IMR-90 (cell line): ENCODE data around the gene DTNA. TPM values are rescaled to one million over a fixed set of nuclear protein-coding genes. Genes with fewer than 3 reads are reported as not detected.

ENCODE experiments used
- ATAC-seq: fragments of 200-7000 bp; cut with Tn5 transposase; 2 replicates; pipeline ENCODE4 v1.9.1; 2020; ENCODE audit warnings: low read depth, mild to moderate bottlenecking, moderate library complexity
- BruUV-seq: library from RNA; stranded (reverse); fragments of 400-500 nt; replicated peaks from 2 replicates; lab custom pipeline; 2021; lab: Mats Ljungman, UMichigan
- CTCF ChIA-PET: fragments of 300-600 bp; formaldehyde crosslinking; extraction: SDS; loops from one replicate; lab custom pipeline; 2021; ENCODE audit warnings: antibody characterized with exemption; lab: Yijun Ruan, JAX
- POLR2A ChIA-PET: fragments of 300-600 bp; sonication (Branson Sonifier 250); formaldehyde crosslinking; loops from one replicate; lab custom pipeline; 2022; ENCODE audit warnings: antibody characterized with exemption; ENCODE audit not compliant: unreplicated experiment; lab: Charles Lee
- DNase-seq: peaks from one replicate; pipeline ENCODE4 v3.0.0; 2013
- H2AFZ ChIP-seq: replicated peaks from 2 replicates; pipeline ENCODE3; 2013; ENCODE audit warnings: low read length, mild to moderate bottlenecking; ENCODE audit not compliant: poor library complexity
- H2AK5ac ChIP-seq: 2 replicates; pipeline ENCODE4 v1.6.1; 2013; ENCODE audit warnings: low read depth, low read length, inconsistent platforms
- H2AK9ac ChIP-seq: replicated peaks from 2 replicates; pipeline ENCODE3; 2013; ENCODE audit warnings: mild to moderate bottlenecking, low read depth, low read length, moderate library complexity; ENCODE audit not compliant: poor library complexity
- H2BK120ac ChIP-seq: 2 replicates; pipeline ENCODE4 v1.6.1; 2013; ENCODE audit warnings: low read depth, low read length, inconsistent platforms
- H2BK15ac ChIP-seq: 3 replicates; pipeline ENCODE4 v1.6.1; 2013; ENCODE audit warnings: low read depth, low read length, inconsistent platforms
- H2BK20ac ChIP-seq: 2 replicates; pipeline ENCODE4 v1.6.1; 2013; ENCODE audit warnings: low read depth, mild to moderate bottlenecking, inconsistent platforms, low read length, moderate library complexity
- H2BK5ac ChIP-seq: 2 replicates; pipeline ENCODE4 v1.6.1; 2013; ENCODE audit warnings: mild to moderate bottlenecking, low read depth, low read length, inconsistent platforms; ENCODE audit not compliant: poor library complexity, severe bottlenecking
- H3K14ac ChIP-seq: replicated peaks from 2 replicates; pipeline ENCODE4 v1.6.1; 2013; ENCODE audit warnings: low read depth, low read length, inconsistent platforms
- H3K18ac ChIP-seq: 2 replicates; pipeline ENCODE4 v1.6.1; 2013; ENCODE audit warnings: low read depth, low read length, control low read depth
- H3K23ac ChIP-seq: 2 replicates; pipeline ENCODE4 v1.6.1; 2013; ENCODE audit warnings: low read depth, low read length, inconsistent platforms
- H3K27ac ChIP-seq: 2 replicates; pipeline ENCODE4 v1.5.1; 2013; ENCODE audit warnings: mild to moderate bottlenecking, control low read depth, low read length; ENCODE audit not compliant: insufficient read depth
- H3K27me3 ChIP-seq: 2 replicates; pipeline ENCODE4 v1.6.1; 2013; ENCODE audit warnings: low read length; ENCODE audit not compliant: control insufficient read depth, insufficient read depth
- H3K36me3 ChIP-seq: 2 replicates; pipeline ENCODE4 v1.6.1; 2013; ENCODE audit warnings: low read length, mixed read lengths; ENCODE audit not compliant: control insufficient read depth, insufficient read depth
- H3K4ac ChIP-seq: 2 replicates; pipeline ENCODE4 v1.6.1; 2013; ENCODE audit warnings: low read depth, low read length, inconsistent platforms
- H3K4me1 ChIP-seq: 2 replicates; pipeline ENCODE4 v1.6.1; 2013; ENCODE audit warnings: low read length, mixed read lengths; ENCODE audit not compliant: control insufficient read depth, insufficient read depth
- H3K4me2 ChIP-seq: 2 replicates; pipeline ENCODE4 v1.6.1; 2013; ENCODE audit warnings: low read depth, mild to moderate bottlenecking, control low read depth, low read length, moderate library complexity
- H3K4me3 ChIP-seq: 2 replicates; pipeline ENCODE4 v1.5.1; 2013; ENCODE audit warnings: low read depth, mild to moderate bottlenecking, control low read depth, low read length, moderate library complexity; ENCODE audit not compliant: insufficient read depth
- H3K56ac ChIP-seq: 2 replicates; pipeline ENCODE4 v1.6.1; 2013; ENCODE audit warnings: low read length, inconsistent platforms; ENCODE audit not compliant: insufficient read depth; ENCODE audit errors: extremely low read depth
- H3K79me1 ChIP-seq, 2 experiments: 2 replicates each; pipeline ENCODE4 v1.6.1; 2013; ENCODE audit warnings: low read length in 2 of 2, inconsistent platforms in 1 of 2, low read depth in 1 of 2
- H3K9ac ChIP-seq: 2 replicates; pipeline ENCODE4 v1.6.1; 2013; ENCODE audit warnings: low read depth, low read length, control low read depth
- H3K9me1 ChIP-seq: 2 replicates; pipeline ENCODE4 v1.6.1; 2013; ENCODE audit warnings: low read length, inconsistent platforms; ENCODE audit not compliant: insufficient read depth
- H3K9me3 ChIP-seq: 2 replicates; pipeline ENCODE4 v1.6.1; 2013; ENCODE audit warnings: low read length; ENCODE audit not compliant: control insufficient read depth, insufficient read depth
- H4K20me1 ChIP-seq: 2 replicates; pipeline ENCODE4 v1.6.1; 2013; ENCODE audit warnings: low read length, inconsistent platforms; ENCODE audit not compliant: insufficient read depth
- H4K5ac ChIP-seq: 2 replicates; pipeline ENCODE4 v1.6.1; 2013; ENCODE audit warnings: mild to moderate bottlenecking, low read depth, low read length, control low read depth
- H4K8ac ChIP-seq, 2 experiments: 2 replicates each; pipeline ENCODE4 v1.6.1; 2013; ENCODE audit warnings: low read depth in 2 of 2, low read length in 2 of 2, control low read depth in 1 of 2, inconsistent platforms in 1 of 2
- H4K91ac ChIP-seq: 2 replicates; pipeline ENCODE4 v1.6.1; 2013; ENCODE audit warnings: low read depth, low read length, inconsistent platforms; ENCODE audit not compliant: insufficient read depth
- CTCF ChIP-seq: conservative IDR thresholded peaks from 2 replicates; pipeline ENCODE4 v1.5.1; 2012; ENCODE audit warnings: mild to moderate bottlenecking, low read depth, low read length, improper control_type of control experiment
- FOS ChIP-seq: fragments of 150-350 bp; IDR thresholded peaks from 2 replicates; pipeline ENCODE4 v1.6.1; 2016; ENCODE audit warnings: low read depth, low read length
- RAD21 ChIP-seq: IDR thresholded peaks from 2 replicates; pipeline ENCODE4 v1.6.1; 2012; ENCODE audit warnings: low read length, improper control_type of control experiment
- SMC3 ChIP-seq: fragments of 150-350 bp; IDR thresholded peaks from 2 replicates; pipeline ENCODE4 v1.6.1; 2016; ENCODE audit warnings: low read depth, mild to moderate bottlenecking, antibody characterized with exemption, low read length, moderate library complexity
- USF2 ChIP-seq: fragments of 150-350 bp; IDR thresholded peaks from 2 replicates; pipeline ENCODE4 v1.6.1; 2017; ENCODE audit warnings: mild to moderate bottlenecking, antibody characterized with exemption, low read length, low read depth
- WGBS, 2 experiments: methylation state at CpG; one replicate each; pipeline versions ENCODE4 v1.1.5 to v1.1.7; 2013; ENCODE audit warnings: missing lambda C conversion rate in 2 of 2; ENCODE audit not compliant: insufficient read length in 1 of 2; ENCODE audit errors: extremely low coverage in 2 of 2; 5-methylcytosine and 5-hydroxymethylcytosine counted together
- dilution Hi-C: fragments of 300-500 bp; cut with HindIII; formaldehyde crosslinking; loops from one replicate; pipeline ENCODE4 v1.14.3; 2018; ENCODE audit warnings: low sequenced_read_pairs; ENCODE audit not compliant: unreplicated experiment
- in situ Hi-C: fragments of 300-500 bp; cut with MboI; formaldehyde crosslinking; loops from 3 replicates; pipeline ENCODE4 v1.14.3; 2019; ENCODE audit warnings: low sequenced_read_pairs, inconsistent platforms, mixed read lengths
- intact Hi-C: fragments of 100-400 bp; cut with micrococcal nuclease; formaldehyde crosslinking; loops from 2 replicates; pipeline ENCODE4 v1.10.0; 2022
- polyA plus RNA-seq, 3 experiments: library from polyadenylated mRNA; depleted of rRNA; stranded (reverse); fragments of >200 nt; gene quantifications; 2 replicates each; pipeline ENCODE4 v1.2.3, GENCODE V29; 2012; ENCODE audit warnings: low replicate concordance in 1 of 3
- total RNA-seq: library from RNA; depleted of rRNA; stranded (reverse); fragments of >200 nt; gene quantifications from 2 replicates; pipeline ENCODE4 v1.2.3, GENCODE V29; 2012

The DTNA gene
- total and polyA plus RNA-seq, 2 of the 4 experiments (the other 2 are of a cell fraction): 9.5 to 10.8 TPM

- WGBS, 2 experiments: no CpG with 5 or more reads among the region's 4 CpGs
Measured at GRCh38 chr18:34707670-34708069, 2.4 kb upstream of the DTNA start.

More at GRCh38 chr18:34707670-34708069, 2.4 kb upstream of the DTNA start:
- peak overlapping the region; percentile 66; the same call in 1 of the 2 replicates for H3K23ac ChIP-seq
- peak overlapping the region; percentile 83; the same call in 1 of the 2 replicates for H4K5ac ChIP-seq
- H2AFZ ChIP-seq: no peak overlapping the region
- peak overlapping the region; percentile 68; the same call in 1 of the 2 replicates for H4K91ac ChIP-seq
- H3K4me1 ChIP-seq: peaks cover 7% of the 10 kb centered on the region
- in situ Hi-C loops (loop anchor here (5.0 kb wide), 1 partner anchor 45 kb away; no protein-coding TSS in a partner anchor), intact Hi-C loops (loop anchor here (2.0 kb wide), 1 partner anchor 65 kb away; no protein-coding TSS in a partner anchor), dilution Hi-C loops (no loop called here)
- ChIA-PET POLR2A (no interaction called here), CTCF (interaction anchor here (0.8 to 1.6 kb wide), 3 partner anchors 14 to 72 kb away, joined by 3 to 7 read pairs (median 3); no protein-coding TSS in a partner anchor)
- H3K27me3 ChIP-seq: no peaks in the 10 kb centered on the region
- peak; percentile 22; the same call in 1 of the 2 replicates for ATAC-seq
- DNase-seq: peak; percentile 92
- H3K56ac ChIP-seq: no peak overlapping the region
- H3K9me1 ChIP-seq: no peaks in the 10 kb centered on the region
- no TSS peak for BruUV-seq
- H3K27ac ChIP-seq: peak overlapping the region; percentile 49; the same call in 1 of the 2 replicates
- H3K14ac ChIP-seq: no peak overlapping the region
- H2BK15ac ChIP-seq: peak overlapping the region; percentile 48; the same call in 2 of the 3 replicates
- no peaks in the 10 kb centered on the region; a peak in 1 of 4 replicates for H3K79me1 ChIP-seq
- peak overlapping the region; percentile 95 for H2BK5ac ChIP-seq
- peak overlapping the region; percentile 44 to 68 for H4K8ac ChIP-seq
- H3K4ac ChIP-seq: peak overlapping the region; percentile 66; the same call in 1 of the 2 replicates
- peak overlapping the region; percentile 88 for H2BK120ac ChIP-seq
- H3K36me3 ChIP-seq: no peaks in the 10 kb centered on the region
- H4K20me1 ChIP-seq: no peaks in the 10 kb centered on the region
- peak overlapping the region; percentile 92; the same call in 1 of the 2 replicates for H3K4me2 ChIP-seq
- no peak overlapping the region for H2AK5ac ChIP-seq
- peak overlapping the region; percentile 85; the same call in 1 of the 2 replicates for H3K18ac ChIP-seq
- TF ChIP-seq SMC3: no peak
- no peak for TF ChIP-seq USF2
- TF ChIP-seq CTCF: no peak
- peak; percentile 85 for TF ChIP-seq FOS
- TF ChIP-seq RAD21: no peak
- no peak overlapping the region for H3K9ac ChIP-seq
- H2AK9ac ChIP-seq: no peak overlapping the region
- H2BK20ac ChIP-seq: peak overlapping the region; percentile 88; the same call in 1 of the 2 replicates
- H3K9me3 ChIP-seq: no peaks in the 10 kb centered on the region
- no peak overlapping the region for H3K4me3 ChIP-seq
